Bronchial epithelial cell (primary cell): ENCODE measurements around the gene ANKRD27. TPM values are rescaled to one million over a fixed set of nuclear protein-coding genes. Genes with fewer than 3 reads are reported as not detected.

Experiments used
- DNase-seq: peaks from one replicate; pipeline ENCODE4 v3.0.0-alpha.2; 2010; ENCODE audit warnings: low read depth
- FAIRE-seq: peaks from 2 replicates; lab custom pipeline; 2011; peaks lifted over from hg19 to GRCh38; lab: Jason Lieb, UNC
- H3K27me3 ChIP-seq: 2 replicates; pipeline ENCODE4 v1.5.1; 2011; ENCODE audit warnings: low read length; ENCODE audit not compliant: control insufficient read depth, insufficient read depth
- H3K36me3 ChIP-seq: 2 replicates; pipeline ENCODE4 v1.5.1; 2011; ENCODE audit warnings: low read length; ENCODE audit not compliant: control insufficient read depth, insufficient read depth
- H3K4me3 ChIP-seq: 2 replicates; pipeline ENCODE4 v1.5.1; 2011; ENCODE audit warnings: mild to moderate bottlenecking, low read depth, low read length, control low read depth
- CTCF ChIP-seq: IDR thresholded peaks from 2 replicates; pipeline ENCODE4 v1.5.1; 2011; ENCODE audit warnings: mild to moderate bottlenecking, moderate library complexity, low read length, control low read depth, inconsistent platforms; ENCODE audit not compliant: insufficient read depth, severe bottlenecking
- total RNA-seq: library from RNA; depleted of rRNA; stranded (reverse); fragments of >200 nt; gene quantifications from 2 replicates; pipeline ENCODE4 v1.2.1, GENCODE V29; 2014

The ANKRD27 gene
- total RNA-seq, 1 donor from 2014 or later = 37.6 TPM

- Histone ChIP-seq H3K4me3 (no peak overlapping the region), H3K27me3 (no peaks in the 10 kb centered on the region), H3K36me3 (peaks cover 21% of the 10 kb centered on the region)
- DNase-seq = no peak
- no peak for TF ChIP-seq CTCF
- no peak for FAIRE-seq
These were observed 53.0 kb downstream of the ANKRD27 start for GRCh38 chr19:32622002-32622401.

- no peak overlapping the region for H3K4me3 ChIP-seq
- no peaks in the 10 kb centered on the region for H3K27me3 ChIP-seq
- peaks cover 22% of the 10 kb centered on the region for H3K36me3 ChIP-seq
- TF ChIP-seq CTCF = no peak
- FAIRE-seq (peak; percentile 73), DNase-seq (no peak)
These were observed 55.8 kb downstream of the ANKRD27 start for GRCh38 chr19:32619051-32619685.

- H3K36me3 ChIP-seq = peaks cover 22% of the 10 kb centered on the region
- FAIRE-seq (no peak), DNase-seq (no peak)
- no peak for TF ChIP-seq CTCF
- no peaks in the 10 kb centered on the region for H3K27me3 ChIP-seq
- no peak overlapping the region for H3K4me3 ChIP-seq
These were observed 59.4 kb downstream of the ANKRD27 start for GRCh38 chr19:32615569-32615968.

- FAIRE-seq = no peak
- no peak overlapping the region for H3K4me3 ChIP-seq
- no peaks in the 10 kb centered on the region for H3K27me3 ChIP-seq
- peaks cover 22% of the 10 kb centered on the region for H3K36me3 ChIP-seq
- TF ChIP-seq CTCF = no peak
- DNase-seq = no peak
These were observed 60.1 kb downstream of the ANKRD27 start for GRCh38 chr19:32614916-32615315.

- TF ChIP-seq CTCF = no peak
- H3K36me3 ChIP-seq = peaks cover 12% of the 10 kb centered on the region
- H3K4me3 ChIP-seq = no peak overlapping the region
- no peak for FAIRE-seq
- DNase-seq = no peak
- H3K27me3 ChIP-seq = no peaks in the 10 kb centered on the region
These were observed 62.0 kb downstream of the ANKRD27 start for GRCh38 chr19:32613008-32613407.

GRCh38 chr19:32611161-32611560, 63.8 kb downstream of the ANKRD27 start:
- H3K36me3 ChIP-seq = peaks cover 16% of the 10 kb centered on the region
- no peak for FAIRE-seq

More at GRCh38 chr19:32611161-32611560, 63.8 kb downstream of the ANKRD27 start:
- H3K4me3 ChIP-seq = no peak overlapping the region
- H3K27me3 ChIP-seq = no peaks in the 10 kb centered on the region
- TF ChIP-seq CTCF = no peak
- no peak for DNase-seq
